H1 (cell line): ENCODE results near the gene ABCA13. TPM values are rescaled to one million over a fixed set of nuclear protein-coding genes. Genes with fewer than 3 reads are reported as not detected.

Experiments
- CHD1 ChIP-seq: IDR thresholded peaks from 2 replicates; pipeline ENCODE4 v1.6.1; 2012; ENCODE audit warnings: low read depth, low read length, improper control_type of control experiment
- GTF2F1 ChIP-seq: IDR thresholded peaks from 2 replicates; pipeline ENCODE4 v1.6.1; 2012; ENCODE audit warnings: low read depth, low read length, improper control_type of control experiment, borderline replicate concordance
- JUND ChIP-seq: IDR thresholded peaks from 2 replicates; pipeline ENCODE4 v1.6.1; 2011; ENCODE audit warnings: mild to moderate bottlenecking, improper control_type of control experiment, low read length
- MAFK ChIP-seq: IDR thresholded peaks from 2 replicates; pipeline ENCODE4 v1.6.1; 2012; ENCODE audit warnings: low read depth, mild to moderate bottlenecking, improper control_type of control experiment, low read length
- SIN3A ChIP-seq, 2 experiments: IDR thresholded peaks in 1 of 2; conservative IDR thresholded peaks in 1 of 2; 2 replicates each; pipeline ENCODE4 v1.6.1; 2011 to 2012; ENCODE audit warnings: low read length in 2 of 2, improper control_type of control experiment in 1 of 2, low read depth in 1 of 2, mild to moderate bottlenecking in 1 of 2
- SUZ12 ChIP-seq: fragments of 200-600 bp; sonication (generic); IDR thresholded peaks from 2 replicates; pipeline ENCODE4 v1.6.1; 2012; ENCODE audit warnings: mild to moderate bottlenecking, inconsistent platforms, low read length, moderate library complexity, mixed read lengths
- YY1 ChIP-seq: IDR thresholded peaks from 2 replicates; pipeline ENCODE4 v1.6.1; 2011; ENCODE audit warnings: low read depth, mild to moderate bottlenecking, low read length
- polyA plus RNA-seq, 7 experiments: library from polyadenylated mRNA; depleted of rRNA in 3 of 7; stranded (reverse) in 5 of 7; unstranded in 2 of 7; fragments of >200 nt in 5 of 7; fragments of 200-250 nt in 2 of 7; gene quantifications; 1 replicate in 5 of 7; 2 replicates in 1 of 7; 4 replicates in 1 of 7; pipeline versions ENCODE4 v1.2.1 to v1.2.3, GENCODE V29; 2011 to 2013; ENCODE audit warnings: missing spikeins in 2 of 7, mixed read lengths in 2 of 7
- total RNA-seq: library from RNA; stranded (reverse); fragmentation: NEBNext Ultra II Directional; extraction: Animal tissue kit (Norgen Biotek cat#: 25700); gene quantifications from 2 replicates; pipeline ENCODE4 v1.2.1, GENCODE V29; 2021
- TF ChIP-seq, protein P1 (sequence below), 3 experiments: IDR thresholded peaks; 1 replicate in 2 of 3; 2 replicates in 1 of 3; pipeline versions ENCODE4 v1.5.1 to v1.6.1; 2011; ENCODE audit warnings: low read length in 3 of 3, mild to moderate bottlenecking in 3 of 3, inconsistent platforms in 2 of 3, low read depth in 1 of 3, moderate library complexity in 1 of 3; ENCODE audit not compliant: insufficient read depth in 1 of 3; ENCODE audit errors: control extremely low read depth in 1 of 3
- TF ChIP-seq, protein P2 (sequence below): IDR thresholded peaks from 2 replicates; pipeline ENCODE4 v1.6.1; 2011; ENCODE audit warnings: low read depth, mild to moderate bottlenecking, low read length; ENCODE audit not compliant: insufficient read depth

The ABCA13 gene
- total and polyA plus RNA-seq, 2 of the 8 experiments (the other 6 are each of a cell fraction or from before 2014, with no cell fraction given): 0.07 to 0.09 TPM

DNA sequence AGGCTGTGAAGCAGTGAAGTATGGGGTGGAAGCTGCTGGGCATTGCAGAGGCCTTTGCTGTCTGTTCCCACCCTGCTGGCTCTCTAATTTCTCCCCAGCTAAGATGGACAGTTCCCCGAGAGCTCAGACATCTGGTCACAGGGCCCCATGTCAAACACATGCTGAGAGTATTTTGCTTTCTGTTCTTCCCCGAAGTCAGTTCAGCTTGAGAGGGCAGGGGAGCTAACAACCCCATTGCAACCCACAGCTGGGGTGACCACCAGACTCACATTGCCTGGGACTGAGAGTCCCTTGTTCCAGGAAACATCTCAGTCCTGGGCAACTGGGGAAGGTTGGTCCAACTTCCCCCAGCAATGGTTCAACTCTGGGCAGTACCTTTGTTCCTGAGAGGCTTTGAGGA, 52.8 kb downstream of the ABCA13 start (continued):
- TF ChIP-seq, protein P1, sequence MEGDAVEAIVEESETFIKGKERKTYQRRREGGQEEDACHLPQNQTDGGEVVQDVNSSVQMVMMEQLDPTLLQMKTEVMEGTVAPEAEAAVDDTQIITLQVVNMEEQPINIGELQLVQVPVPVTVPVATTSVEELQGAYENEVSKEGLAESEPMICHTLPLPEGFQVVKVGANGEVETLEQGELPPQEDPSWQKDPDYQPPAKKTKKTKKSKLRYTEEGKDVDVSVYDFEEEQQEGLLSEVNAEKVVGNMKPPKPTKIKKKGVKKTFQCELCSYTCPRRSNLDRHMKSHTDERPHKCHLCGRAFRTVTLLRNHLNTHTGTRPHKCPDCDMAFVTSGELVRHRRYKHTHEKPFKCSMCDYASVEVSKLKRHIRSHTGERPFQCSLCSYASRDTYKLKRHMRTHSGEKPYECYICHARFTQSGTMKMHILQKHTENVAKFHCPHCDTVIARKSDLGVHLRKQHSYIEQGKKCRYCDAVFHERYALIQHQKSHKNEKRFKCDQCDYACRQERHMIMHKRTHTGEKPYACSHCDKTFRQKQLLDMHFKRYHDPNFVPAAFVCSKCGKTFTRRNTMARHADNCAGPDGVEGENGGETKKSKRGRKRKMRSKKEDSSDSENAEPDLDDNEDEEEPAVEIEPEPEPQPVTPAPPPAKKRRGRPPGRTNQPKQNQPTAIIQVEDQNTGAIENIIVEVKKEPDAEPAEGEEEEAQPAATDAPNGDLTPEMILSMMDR (IDR thresholded peaks at IDR 0.05; ENCODE audit: control extremely low read depth in 1 of 3, insufficient read depth in 1 of 3, low read depth in 1 of 3, low read length in 3 of 3): no peak
- TF ChIP-seq SIN3A (conservative IDR thresholded peaks at IDR 0.05 in 1 of 2, IDR thresholded peaks at IDR 0.05 in 1 of 2; ENCODE audit: low read depth in 1 of 2, low read length in 2 of 2): no peak
- no peak for TF ChIP-seq JUND
- no peak for TF ChIP-seq SUZ12
- no peak for TF ChIP-seq GTF2F1
- TF ChIP-seq CHD1: no peak
- no peak for TF ChIP-seq MAFK
- TF ChIP-seq YY1: no peak
- TF ChIP-seq, protein P2, sequence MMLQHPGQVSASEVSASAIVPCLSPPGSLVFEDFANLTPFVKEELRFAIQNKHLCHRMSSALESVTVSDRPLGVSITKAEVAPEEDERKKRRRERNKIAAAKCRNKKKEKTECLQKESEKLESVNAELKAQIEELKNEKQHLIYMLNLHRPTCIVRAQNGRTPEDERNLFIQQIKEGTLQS: no peak
